SU-DHL-6 (cell line): Measurements from ENCODE around the gene GZMM.

ENCODE experiments used
- EZH2phosphoT487 ChIP-seq: fragments of 200-600 bp; sonication (generic), shearing (Covaris generic); conservative IDR thresholded peaks from 2 replicates; pipeline ENCODE4 v1.6.1; 2018; ENCODE audit warnings: mild to moderate bottlenecking, antibody characterized with exemption, low read length, moderate library complexity, mixed read lengths
- TF ChIP-seq, protein P1 (sequence below): fragments of 200-600 bp; sonication (generic); IDR thresholded peaks from one replicate; pipeline ENCODE4 v1.5.1; 2017; ENCODE audit warnings: antibody characterized with exemption, mild to moderate bottlenecking, low read length, moderate library complexity; ENCODE audit not compliant: insufficient read depth, poor library complexity, severe bottlenecking

DNA sequence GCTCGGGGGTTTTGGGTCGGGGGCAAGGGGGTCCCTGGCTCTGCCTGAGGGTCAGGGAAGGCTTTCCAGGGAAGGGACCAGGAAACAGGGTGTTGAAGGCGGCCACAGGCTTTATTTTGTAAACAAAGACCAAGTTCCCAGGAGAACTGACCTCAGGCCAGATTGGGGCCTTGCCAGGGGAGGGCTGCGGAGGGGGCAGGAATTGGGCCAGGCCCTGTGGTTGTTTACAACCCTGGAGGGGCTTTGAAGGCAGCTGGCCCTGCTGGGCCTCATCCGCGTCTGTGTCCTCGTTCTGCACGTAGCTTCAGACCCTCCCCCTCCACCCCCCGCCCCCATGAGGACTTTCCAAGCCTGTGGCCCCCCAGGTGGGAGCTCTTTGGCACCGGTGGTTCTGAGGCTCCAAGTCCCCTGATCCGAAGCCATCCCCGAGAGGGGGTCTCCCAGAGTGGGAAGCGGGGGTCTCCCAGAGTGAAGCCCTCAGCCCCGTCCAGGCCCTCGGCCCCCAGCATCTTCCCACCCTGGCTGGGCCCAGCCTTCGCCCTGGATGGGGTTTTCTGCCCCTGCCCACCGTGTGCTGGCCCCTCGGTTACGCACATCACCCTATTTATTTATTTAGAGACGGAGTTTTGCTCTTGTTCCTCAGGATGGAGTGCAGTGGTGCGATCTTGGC is 15.1 kb downstream of the GZMM start:
- TF ChIP-seq, protein P1, sequence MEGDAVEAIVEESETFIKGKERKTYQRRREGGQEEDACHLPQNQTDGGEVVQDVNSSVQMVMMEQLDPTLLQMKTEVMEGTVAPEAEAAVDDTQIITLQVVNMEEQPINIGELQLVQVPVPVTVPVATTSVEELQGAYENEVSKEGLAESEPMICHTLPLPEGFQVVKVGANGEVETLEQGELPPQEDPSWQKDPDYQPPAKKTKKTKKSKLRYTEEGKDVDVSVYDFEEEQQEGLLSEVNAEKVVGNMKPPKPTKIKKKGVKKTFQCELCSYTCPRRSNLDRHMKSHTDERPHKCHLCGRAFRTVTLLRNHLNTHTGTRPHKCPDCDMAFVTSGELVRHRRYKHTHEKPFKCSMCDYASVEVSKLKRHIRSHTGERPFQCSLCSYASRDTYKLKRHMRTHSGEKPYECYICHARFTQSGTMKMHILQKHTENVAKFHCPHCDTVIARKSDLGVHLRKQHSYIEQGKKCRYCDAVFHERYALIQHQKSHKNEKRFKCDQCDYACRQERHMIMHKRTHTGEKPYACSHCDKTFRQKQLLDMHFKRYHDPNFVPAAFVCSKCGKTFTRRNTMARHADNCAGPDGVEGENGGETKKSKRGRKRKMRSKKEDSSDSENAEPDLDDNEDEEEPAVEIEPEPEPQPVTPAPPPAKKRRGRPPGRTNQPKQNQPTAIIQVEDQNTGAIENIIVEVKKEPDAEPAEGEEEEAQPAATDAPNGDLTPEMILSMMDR = no peak
- no peak for TF ChIP-seq EZH2phosphoT487
